Measurements from ENCODE around the gene ZBTB8OS. TPM values are rescaled to one million over a fixed set of nuclear protein-coding genes. Genes with fewer than 3 reads are reported as not detected.

The ZBTB8OS gene
- total RNA-seq, 1 experiment from 2014 or later = 60.5 TPM

- ATAC-seq (no peak), DNase-seq (ENCODE audit: low spot score) (no peak)
- H3K36me3 Mint-ChIP-seq = no peaks in the 10 kb centered on the region
- POLR2A ChIA-PET = interaction anchor here (0.5 kb wide), 1 partner anchor 307 kb away, joined by 3 read pairs; no protein-coding TSS in a partner anchor
- no peak overlapping the region for H3K4me3 Mint-ChIP-seq
- H3K27me3 Mint-ChIP-seq (ENCODE audit: low read depth) = no peaks in the 10 kb centered on the region
- H3K9me3 Mint-ChIP-seq = no peaks in the 10 kb centered on the region
- TF ChIP-seq NR2C2 (CRISPR knock-in tag; IDR thresholded peaks at IDR 0.05) = no peak
- TF ChIP-seq USF2 (CRISPR knock-in tag; IDR thresholded peaks at IDR 0.05) = no peak
- no peak for TF ChIP-seq ZNF396 (CRISPR knock-in tag; IDR thresholded peaks at IDR 0.05; ENCODE audit: borderline replicate concordance)
- TF ChIP-seq ATF2 (CRISPR knock-in tag; IDR thresholded peaks at IDR 0.05; ENCODE audit: borderline replicate concordance, low read depth) = no peak
- no peak for TF ChIP-seq CREB1 (CRISPR knock-in tag; IDR thresholded peaks at IDR 0.05)
- no peak for TF ChIP-seq NFYB (CRISPR knock-in tag; conservative IDR thresholded peaks at IDR 0.05; ENCODE audit: low read depth)
- no peak for TF ChIP-seq SMAD4 (CRISPR knock-in tag; IDR thresholded peaks at IDR 0.05)
- TF ChIP-seq ARID4B (CRISPR knock-in tag; IDR thresholded peaks at IDR 0.05; ENCODE audit: borderline replicate concordance) = no peak
- no peak for TF ChIP-seq ZNF121 (CRISPR knock-in tag; IDR thresholded peaks at IDR 0.05)
- TF ChIP-seq E2F1 (CRISPR knock-in tag; IDR thresholded peaks at IDR 0.05) = no peak
- no peak for TF ChIP-seq ZNF263 (CRISPR knock-in tag; IDR thresholded peaks at IDR 0.05; ENCODE audit: low read depth)
- TF ChIP-seq IRF1 (CRISPR knock-in tag; IDR thresholded peaks at IDR 0.05) = no peak
- no peak for TF ChIP-seq AR (CRISPR knock-in tag; IDR thresholded peaks at IDR 0.05)
- no peak for TF ChIP-seq TCF7 (CRISPR knock-in tag; IDR thresholded peaks at IDR 0.05; ENCODE audit: low read depth)
- no peak for TF ChIP-seq ZNF423 (CRISPR knock-in tag; IDR thresholded peaks at IDR 0.05)
- TF ChIP-seq FOXP4 (CRISPR knock-in tag; IDR thresholded peaks at IDR 0.05) = no peak
- no peak for TF ChIP-seq ZBTB21 (CRISPR knock-in tag; IDR thresholded peaks at IDR 0.05; ENCODE audit: borderline replicate concordance)
- TF ChIP-seq NFATC4 (CRISPR knock-in tag; IDR thresholded peaks at IDR 0.05) = no peak
- no peak for TF ChIP-seq ZNF416 (CRISPR knock-in tag; IDR thresholded peaks at IDR 0.05)
- no peak overlapping the region for H3K27ac Mint-ChIP-seq
- CTCF ChIA-PET = interaction anchor here (2.4 kb wide), 1 partner anchor 86 kb away, joined by 14 read pairs; no protein-coding TSS in a partner anchor
- H3K4me1 Mint-ChIP-seq = no peaks in the 10 kb centered on the region
Measured at GRCh38 chr1:32606565-32607371, 43.6 kb downstream of the ZBTB8OS start.
